ENCODE data around the gene WFDC10B. TPM values are rescaled to one million over a fixed set of nuclear protein-coding genes. Genes with fewer than 3 reads are reported as not detected.

WFDC10B gene
- total and polyA plus RNA-seq, 4 donors: not detected

DNA sequence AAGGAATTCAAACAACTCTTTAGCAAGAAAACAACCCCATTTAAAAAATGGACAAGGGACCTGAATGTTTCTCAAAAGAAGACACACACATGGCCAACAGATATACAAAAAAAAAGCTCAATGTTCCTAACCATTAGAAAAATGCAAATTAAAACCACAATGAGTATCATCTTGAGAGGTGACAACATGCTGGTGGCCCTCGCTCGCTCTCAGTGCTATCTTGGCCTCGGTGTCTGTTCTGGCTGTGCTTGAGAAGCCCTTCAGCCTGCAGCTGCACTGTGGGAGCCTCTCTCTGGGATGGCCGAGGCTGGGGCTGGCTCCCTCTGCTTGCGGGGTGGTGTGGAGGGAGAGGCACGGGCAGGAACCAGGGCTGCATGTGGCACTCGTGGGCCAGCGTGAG lies 30.7 kb upstream of the WFDC10B start:
- H3K27me3 ChIP-seq (ENCODE audit: control insufficient read depth in 4 of 4, insufficient read depth in 4 of 4, low read length in 3 of 4): no peaks in the 10 kb centered on the region
- no peak for TF ChIP-seq RXRA (IDR thresholded peaks at IDR 0.05)
- no peak for TF ChIP-seq RAD21 (IDR thresholded peaks at IDR 0.05)
- TF ChIP-seq, protein P1, sequence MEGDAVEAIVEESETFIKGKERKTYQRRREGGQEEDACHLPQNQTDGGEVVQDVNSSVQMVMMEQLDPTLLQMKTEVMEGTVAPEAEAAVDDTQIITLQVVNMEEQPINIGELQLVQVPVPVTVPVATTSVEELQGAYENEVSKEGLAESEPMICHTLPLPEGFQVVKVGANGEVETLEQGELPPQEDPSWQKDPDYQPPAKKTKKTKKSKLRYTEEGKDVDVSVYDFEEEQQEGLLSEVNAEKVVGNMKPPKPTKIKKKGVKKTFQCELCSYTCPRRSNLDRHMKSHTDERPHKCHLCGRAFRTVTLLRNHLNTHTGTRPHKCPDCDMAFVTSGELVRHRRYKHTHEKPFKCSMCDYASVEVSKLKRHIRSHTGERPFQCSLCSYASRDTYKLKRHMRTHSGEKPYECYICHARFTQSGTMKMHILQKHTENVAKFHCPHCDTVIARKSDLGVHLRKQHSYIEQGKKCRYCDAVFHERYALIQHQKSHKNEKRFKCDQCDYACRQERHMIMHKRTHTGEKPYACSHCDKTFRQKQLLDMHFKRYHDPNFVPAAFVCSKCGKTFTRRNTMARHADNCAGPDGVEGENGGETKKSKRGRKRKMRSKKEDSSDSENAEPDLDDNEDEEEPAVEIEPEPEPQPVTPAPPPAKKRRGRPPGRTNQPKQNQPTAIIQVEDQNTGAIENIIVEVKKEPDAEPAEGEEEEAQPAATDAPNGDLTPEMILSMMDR (IDR thresholded peaks at IDR 0.05; ENCODE audit: low read depth, low read length, missing input control): no peak
- TF ChIP-seq NR2F2 (IDR thresholded peaks at IDR 0.05): no peak
- TF ChIP-seq FOXA1 (IDR thresholded peaks at IDR 0.05): no peak
- TF ChIP-seq, protein P2, sequence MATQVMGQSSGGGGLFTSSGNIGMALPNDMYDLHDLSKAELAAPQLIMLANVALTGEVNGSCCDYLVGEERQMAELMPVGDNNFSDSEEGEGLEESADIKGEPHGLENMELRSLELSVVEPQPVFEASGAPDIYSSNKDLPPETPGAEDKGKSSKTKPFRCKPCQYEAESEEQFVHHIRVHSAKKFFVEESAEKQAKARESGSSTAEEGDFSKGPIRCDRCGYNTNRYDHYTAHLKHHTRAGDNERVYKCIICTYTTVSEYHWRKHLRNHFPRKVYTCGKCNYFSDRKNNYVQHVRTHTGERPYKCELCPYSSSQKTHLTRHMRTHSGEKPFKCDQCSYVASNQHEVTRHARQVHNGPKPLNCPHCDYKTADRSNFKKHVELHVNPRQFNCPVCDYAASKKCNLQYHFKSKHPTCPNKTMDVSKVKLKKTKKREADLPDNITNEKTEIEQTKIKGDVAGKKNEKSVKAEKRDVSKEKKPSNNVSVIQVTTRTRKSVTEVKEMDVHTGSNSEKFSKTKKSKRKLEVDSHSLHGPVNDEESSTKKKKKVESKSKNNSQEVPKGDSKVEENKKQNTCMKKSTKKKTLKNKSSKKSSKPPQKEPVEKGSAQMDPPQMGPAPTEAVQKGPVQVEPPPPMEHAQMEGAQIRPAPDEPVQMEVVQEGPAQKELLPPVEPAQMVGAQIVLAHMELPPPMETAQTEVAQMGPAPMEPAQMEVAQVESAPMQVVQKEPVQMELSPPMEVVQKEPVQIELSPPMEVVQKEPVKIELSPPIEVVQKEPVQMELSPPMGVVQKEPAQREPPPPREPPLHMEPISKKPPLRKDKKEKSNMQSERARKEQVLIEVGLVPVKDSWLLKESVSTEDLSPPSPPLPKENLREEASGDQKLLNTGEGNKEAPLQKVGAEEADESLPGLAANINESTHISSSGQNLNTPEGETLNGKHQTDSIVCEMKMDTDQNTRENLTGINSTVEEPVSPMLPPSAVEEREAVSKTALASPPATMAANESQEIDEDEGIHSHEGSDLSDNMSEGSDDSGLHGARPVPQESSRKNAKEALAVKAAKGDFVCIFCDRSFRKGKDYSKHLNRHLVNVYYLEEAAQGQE (IDR thresholded peaks at IDR 0.05): no peak
- TF ChIP-seq, protein P3, sequence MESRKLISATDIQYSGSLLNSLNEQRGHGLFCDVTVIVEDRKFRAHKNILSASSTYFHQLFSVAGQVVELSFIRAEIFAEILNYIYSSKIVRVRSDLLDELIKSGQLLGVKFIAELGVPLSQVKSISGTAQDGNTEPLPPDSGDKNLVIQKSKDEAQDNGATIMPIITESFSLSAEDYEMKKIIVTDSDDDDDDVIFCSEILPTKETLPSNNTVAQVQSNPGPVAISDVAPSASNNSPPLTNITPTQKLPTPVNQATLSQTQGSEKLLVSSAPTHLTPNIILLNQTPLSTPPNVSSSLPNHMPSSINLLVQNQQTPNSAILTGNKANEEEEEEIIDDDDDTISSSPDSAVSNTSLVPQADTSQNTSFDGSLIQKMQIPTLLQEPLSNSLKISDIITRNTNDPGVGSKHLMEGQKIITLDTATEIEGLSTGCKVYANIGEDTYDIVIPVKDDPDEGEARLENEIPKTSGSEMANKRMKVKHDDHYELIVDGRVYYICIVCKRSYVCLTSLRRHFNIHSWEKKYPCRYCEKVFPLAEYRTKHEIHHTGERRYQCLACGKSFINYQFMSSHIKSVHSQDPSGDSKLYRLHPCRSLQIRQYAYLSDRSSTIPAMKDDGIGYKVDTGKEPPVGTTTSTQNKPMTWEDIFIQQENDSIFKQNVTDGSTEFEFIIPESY (IDR thresholded peaks at IDR 0.05): no peak
- no peak for TF ChIP-seq JUND (IDR thresholded peaks at IDR 0.05)
- TF ChIP-seq TAF1 (conservative IDR thresholded peaks at IDR 0.05): no peak
- no peak for TF ChIP-seq GABPA (IDR thresholded peaks at IDR 0.05 in 1 of 2, conservative IDR thresholded peaks at IDR 0.05 in 1 of 2)
- TF ChIP-seq, protein P4, sequence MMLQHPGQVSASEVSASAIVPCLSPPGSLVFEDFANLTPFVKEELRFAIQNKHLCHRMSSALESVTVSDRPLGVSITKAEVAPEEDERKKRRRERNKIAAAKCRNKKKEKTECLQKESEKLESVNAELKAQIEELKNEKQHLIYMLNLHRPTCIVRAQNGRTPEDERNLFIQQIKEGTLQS (IDR thresholded peaks at IDR 0.05): no peak
- 82% methylated on average over 8 of the region's 8 CpGs for WGBS

DNA sequence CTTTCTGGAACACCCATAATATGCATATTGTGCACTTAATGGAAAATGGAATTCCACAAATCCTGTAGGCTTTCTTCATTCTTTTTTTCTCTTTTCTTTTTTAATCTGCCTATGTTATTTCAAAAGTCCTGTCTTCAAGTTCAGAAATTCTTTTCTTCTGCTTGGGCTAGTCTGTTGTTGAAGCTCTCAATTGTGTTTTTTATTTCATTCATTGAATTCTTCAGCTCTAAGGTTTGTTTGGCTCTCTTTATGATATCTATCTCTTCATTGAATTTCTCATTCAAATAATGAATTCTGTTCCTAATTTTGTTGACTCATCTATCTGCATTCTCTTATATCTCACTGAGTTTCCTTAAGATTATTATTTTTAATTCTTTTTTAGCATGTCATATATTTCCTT lies 27.4 kb upstream of the WFDC10B start:
- no peaks in the 10 kb centered on the region for H3K36me3 ChIP-seq (ENCODE audit: control insufficient read depth in 4 of 4, insufficient read depth in 3 of 4, low read depth in 1 of 4, low read length in 3 of 4)
- H3K4me3 ChIP-seq (ENCODE audit: low read depth in 1 of 3, low read length in 3 of 3): no peak overlapping the region
- no peaks in the 10 kb centered on the region for H3K4me1 ChIP-seq (ENCODE audit: control insufficient read depth in 4 of 4, insufficient read depth in 4 of 4, low read length in 3 of 4)
- no peaks in the 10 kb centered on the region for H3K27me3 ChIP-seq (ENCODE audit: control insufficient read depth in 4 of 4, insufficient read depth in 4 of 4, low read length in 3 of 4)
- H3K9me3 ChIP-seq (ENCODE audit: control insufficient read depth in 4 of 4, low read length in 3 of 4): peaks cover 0 to 3% (median under 1%) of the 10 kb centered on the region in 4 donors
- no peak overlapping the region for H3K9ac ChIP-seq (ENCODE audit: low read depth in 1 of 2, low read length in 2 of 2)
- no peak overlapping the region for H3K27ac ChIP-seq (ENCODE audit: low read depth in 1 of 2, low read length in 2 of 2)
- no peak for DNase-seq (ENCODE audit: low spot score)
- TF ChIP-seq HNF4A (conservative IDR thresholded peaks at IDR 0.05) (no peak), NR2F2 (IDR thresholded peaks at IDR 0.05) (no peak), HNF4G (IDR thresholded peaks at IDR 0.05) (no peak), SP1 (IDR thresholded peaks at IDR 0.05) (no peak), JUND (IDR thresholded peaks at IDR 0.05) (no peak), FOXA1 (IDR thresholded peaks at IDR 0.05) (no peak), GABPA (IDR thresholded peaks at IDR 0.05 in 1 of 2, conservative IDR thresholded peaks at IDR 0.05 in 1 of 2) (no peak), RXRA (IDR thresholded peaks at IDR 0.05) (no peak), TAF1 (conservative IDR thresholded peaks at IDR 0.05) (no peak), FOXA2 (IDR thresholded peaks at IDR 0.05) (no peak), EGR1 (IDR thresholded peaks at IDR 0.05; ENCODE audit: low read depth in 2 of 2) (no peak), YY1 (IDR thresholded peaks at IDR 0.05) (no peak), RAD21 (IDR thresholded peaks at IDR 0.05) (no peak)
- TF ChIP-seq, protein P2 (IDR thresholded peaks at IDR 0.05): no peak
- TF ChIP-seq, protein P1 (IDR thresholded peaks at IDR 0.05; ENCODE audit: low read depth, low read length, missing input control): no peak
- TF ChIP-seq, protein P5, sequence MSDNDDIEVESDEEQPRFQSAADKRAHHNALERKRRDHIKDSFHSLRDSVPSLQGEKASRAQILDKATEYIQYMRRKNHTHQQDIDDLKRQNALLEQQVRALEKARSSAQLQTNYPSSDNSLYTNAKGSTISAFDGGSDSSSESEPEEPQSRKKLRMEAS (IDR thresholded peaks at IDR 0.05): no peak

More for the DNA sequence above, 30.7 kb upstream of the WFDC10B start:
- Histone ChIP-seq H3K9ac (ENCODE audit: low read depth in 1 of 2, low read length in 2 of 2) (no peak overlapping the region), H3K4me1 (ENCODE audit: control insufficient read depth in 4 of 4, insufficient read depth in 4 of 4, low read length in 3 of 4) (no peaks in the 10 kb centered on the region), H3K4me3 (ENCODE audit: low read depth in 1 of 3, low read length in 3 of 3) (no peak overlapping the region), H3K9me3 (ENCODE audit: control insufficient read depth in 4 of 4, low read length in 3 of 4) (peaks cover 0 to 3% (median under 1%) of the 10 kb centered on the region in 4 donors), H3K36me3 (ENCODE audit: control insufficient read depth in 4 of 4, insufficient read depth in 3 of 4, low read depth in 1 of 4, low read length in 3 of 4) (no peaks in the 10 kb centered on the region), H3K27ac (ENCODE audit: low read depth in 1 of 2, low read length in 2 of 2) (no peak overlapping the region)
- no peak for DNase-seq (ENCODE audit: low spot score)
